ENCODE measurements around the gene ADGRL3.

The ADGRL3 gene

DNA sequence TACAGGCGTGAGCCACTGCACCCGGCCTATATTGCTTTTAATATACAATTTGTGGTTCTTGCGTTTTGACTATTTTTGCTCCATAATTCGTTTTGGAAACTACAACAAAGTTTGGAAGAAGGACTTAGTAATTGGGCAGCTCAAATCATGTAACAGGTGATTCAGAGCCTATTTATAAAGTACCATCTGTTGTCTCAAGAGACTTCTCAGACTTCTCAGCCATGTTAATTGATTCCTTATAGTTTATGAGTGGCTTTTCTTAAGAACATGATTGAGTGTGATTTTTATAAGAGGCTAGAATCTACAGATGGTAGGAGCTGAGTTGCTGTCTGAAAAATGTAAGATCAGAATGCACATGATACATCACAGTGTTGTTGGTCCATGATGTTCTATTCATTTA lies 240.2 kb downstream of the ADGRL3 start:
- Histone ChIP-seq H3K36me3 (ENCODE audit: insufficient read depth, low read length) (no peaks in the 10 kb centered on the region), H3K4me3 (ENCODE audit: low read depth, low read length) (no peak overlapping the region), H3K27me3 (ENCODE audit: insufficient read depth, low read length) (no peaks in the 10 kb centered on the region), H3K27ac (ENCODE audit: low read depth, low read length) (no peak overlapping the region), H3K79me2 (ENCODE audit: control insufficient read depth, insufficient read depth, low read length, unreplicated experiment) (no peaks in the 10 kb centered on the region), H2AFZ (ENCODE audit: low read length, unreplicated experiment) (no peak overlapping the region), H3K4me1 (ENCODE audit: control insufficient read depth, insufficient read depth, low read length, unreplicated experiment) (peaks cover 25% of the 10 kb centered on the region)

DNA sequence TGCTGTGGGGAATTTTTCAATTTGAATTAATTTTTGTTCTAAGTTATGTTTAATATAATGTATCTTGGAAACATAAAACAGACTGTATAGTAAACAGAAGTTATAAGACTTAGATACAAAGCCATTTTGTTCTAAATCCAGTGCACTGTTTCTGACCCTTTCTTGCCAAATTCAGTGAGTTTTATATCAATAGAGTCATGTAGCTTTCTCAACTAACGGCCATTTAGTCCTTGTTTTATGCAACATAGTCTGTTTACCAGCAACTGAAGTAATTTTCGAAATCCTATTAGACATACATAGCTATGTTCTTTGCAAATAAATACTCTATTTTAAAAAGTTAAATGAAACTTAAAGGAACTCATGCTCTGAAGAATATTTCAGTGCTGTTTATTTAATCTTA lies 242.8 kb downstream of the ADGRL3 start:
- H3K27ac ChIP-seq (ENCODE audit: low read depth, low read length): peak overlapping the region; percentile 94
- H3K79me2 ChIP-seq (ENCODE audit: control insufficient read depth, insufficient read depth, low read length, unreplicated experiment): no peaks in the 10 kb centered on the region
- peaks cover 22% of the 10 kb centered on the region for H3K4me1 ChIP-seq (ENCODE audit: control insufficient read depth, insufficient read depth, low read length, unreplicated experiment)
- no peak overlapping the region for H3K4me3 ChIP-seq (ENCODE audit: low read depth, low read length)
- no peaks in the 10 kb centered on the region for H3K36me3 ChIP-seq (ENCODE audit: insufficient read depth, low read length)
- no peaks in the 10 kb centered on the region for H3K27me3 ChIP-seq (ENCODE audit: insufficient read depth, low read length)
- H2AFZ ChIP-seq (ENCODE audit: low read length, unreplicated experiment): peak overlapping the region; percentile 79

DNA sequence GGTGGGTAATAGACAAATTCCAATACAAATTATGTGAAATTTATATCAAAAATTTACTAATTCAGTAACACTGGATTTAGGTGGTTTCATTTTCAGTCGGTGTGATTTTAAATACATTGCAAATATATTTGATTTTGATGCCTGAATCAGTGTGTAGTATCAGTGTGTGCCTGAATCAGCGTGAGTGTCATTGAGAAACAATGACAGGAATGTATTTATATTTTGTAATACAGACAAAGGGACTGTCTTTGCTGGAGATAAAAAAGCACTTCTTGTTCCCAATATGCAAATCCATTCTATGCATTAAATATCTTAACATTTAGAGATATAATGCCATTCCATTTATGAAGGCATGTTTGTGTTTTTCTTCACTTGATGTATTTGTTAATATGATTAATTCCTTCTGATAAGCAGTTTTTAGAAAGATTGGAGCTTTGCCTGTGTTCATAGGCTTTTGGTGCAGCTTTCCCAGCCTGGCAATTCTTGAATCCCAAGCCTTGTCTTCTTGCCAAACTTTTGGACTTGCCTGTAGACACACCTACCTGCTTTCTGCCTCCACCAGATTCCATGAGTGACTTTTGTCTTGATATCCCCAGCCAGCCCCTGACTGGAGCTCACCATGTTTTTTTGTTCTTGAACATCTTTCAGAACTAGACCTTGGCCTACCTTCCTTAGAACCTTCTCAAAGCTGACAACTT lies 243.8 kb downstream of the ADGRL3 start:
- no peaks in the 10 kb centered on the region for H3K79me2 ChIP-seq (ENCODE audit: control insufficient read depth, insufficient read depth, low read length, unreplicated experiment)
- H3K27ac ChIP-seq (ENCODE audit: low read depth, low read length): peak overlapping the region; percentile 94
- H3K4me3 ChIP-seq (ENCODE audit: low read depth, low read length): peak overlapping the region; percentile 71
- H2AFZ ChIP-seq (ENCODE audit: low read length, unreplicated experiment): peak overlapping the region; percentile 76
- peaks cover 21% of the 10 kb centered on the region for H3K4me1 ChIP-seq (ENCODE audit: control insufficient read depth, insufficient read depth, low read length, unreplicated experiment)
- no peaks in the 10 kb centered on the region for H3K36me3 ChIP-seq (ENCODE audit: insufficient read depth, low read length)
- H3K27me3 ChIP-seq (ENCODE audit: insufficient read depth, low read length): no peaks in the 10 kb centered on the region

DNA sequence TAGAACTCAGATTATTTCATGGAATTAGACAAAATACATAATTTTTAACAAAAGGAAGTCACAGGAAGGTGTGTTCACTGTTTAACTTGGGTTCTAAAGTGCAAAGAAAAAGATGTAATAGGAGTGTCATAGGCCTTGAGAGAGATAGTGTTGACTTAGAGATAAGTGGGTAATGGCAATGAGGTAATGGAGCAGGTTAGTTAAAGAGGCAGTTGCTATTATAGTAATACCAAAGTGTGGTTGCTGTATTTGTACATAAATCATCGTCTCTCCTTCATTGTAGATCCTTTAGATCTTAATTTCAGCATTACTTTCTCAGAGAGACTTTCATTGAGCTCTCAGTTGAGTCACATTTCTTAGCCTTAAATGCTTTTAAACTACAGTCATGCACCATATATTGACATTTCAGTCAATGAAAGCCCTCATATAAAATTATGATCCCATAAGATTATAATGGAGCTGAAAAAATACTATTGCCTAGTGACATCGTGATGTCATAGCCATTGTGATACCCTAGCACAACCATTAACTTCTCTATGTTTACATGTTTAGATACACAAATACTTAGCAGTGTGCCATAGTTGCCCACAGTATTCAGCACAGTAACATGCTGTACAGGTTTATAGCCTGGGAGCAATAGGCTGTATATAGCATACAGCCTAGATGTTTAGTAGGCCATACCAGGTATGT lies 245.4 kb downstream of the ADGRL3 start:
- H3K79me2 ChIP-seq (ENCODE audit: control insufficient read depth, insufficient read depth, low read length, unreplicated experiment): no peaks in the 10 kb centered on the region

DNA sequence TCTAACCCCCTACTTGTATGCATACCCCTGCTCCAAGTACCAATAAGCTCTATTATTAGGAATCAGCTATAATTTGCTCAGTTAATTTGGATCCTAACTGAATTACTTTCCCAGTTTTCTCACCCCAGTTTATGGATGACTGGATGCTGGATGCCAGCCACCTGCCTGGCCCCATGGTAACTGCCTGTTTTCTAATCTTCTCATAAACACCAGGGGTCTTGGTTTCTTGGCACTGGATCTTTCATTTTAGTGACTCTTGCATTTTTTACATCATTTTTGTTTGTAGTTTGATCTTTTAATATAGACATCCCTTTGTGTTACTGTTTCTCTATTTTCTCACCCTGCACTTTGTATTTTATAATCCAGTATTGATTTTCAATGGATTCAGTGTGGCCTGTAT lies 246.8 kb downstream of the ADGRL3 start:
- H3K4me1 ChIP-seq (ENCODE audit: control insufficient read depth, insufficient read depth, low read length, unreplicated experiment): peaks cover 21% of the 10 kb centered on the region
- H2AFZ ChIP-seq (ENCODE audit: low read length, unreplicated experiment): no peak overlapping the region
- H3K27me3 ChIP-seq (ENCODE audit: insufficient read depth, low read length): no peaks in the 10 kb centered on the region
- no peak overlapping the region for H3K4me3 ChIP-seq (ENCODE audit: low read depth, low read length)
- H3K79me2 ChIP-seq (ENCODE audit: control insufficient read depth, insufficient read depth, low read length, unreplicated experiment): no peaks in the 10 kb centered on the region
- no peaks in the 10 kb centered on the region for H3K36me3 ChIP-seq (ENCODE audit: insufficient read depth, low read length)
- H3K27ac ChIP-seq (ENCODE audit: low read depth, low read length): no peak overlapping the region

More for the DNA sequence above, 245.4 kb downstream of the ADGRL3 start:
- Histone ChIP-seq H3K27ac (ENCODE audit: low read depth, low read length) (no peak overlapping the region; the same call in 1 of the 2 replicates), H3K27me3 (ENCODE audit: insufficient read depth, low read length) (no peaks in the 10 kb centered on the region), H3K4me3 (ENCODE audit: low read depth, low read length) (no peak overlapping the region), H3K4me1 (ENCODE audit: control insufficient read depth, insufficient read depth, low read length, unreplicated experiment) (peaks cover 21% of the 10 kb centered on the region), H2AFZ (ENCODE audit: low read length, unreplicated experiment) (no peak overlapping the region), H3K36me3 (ENCODE audit: insufficient read depth, low read length) (no peaks in the 10 kb centered on the region)

DNA sequence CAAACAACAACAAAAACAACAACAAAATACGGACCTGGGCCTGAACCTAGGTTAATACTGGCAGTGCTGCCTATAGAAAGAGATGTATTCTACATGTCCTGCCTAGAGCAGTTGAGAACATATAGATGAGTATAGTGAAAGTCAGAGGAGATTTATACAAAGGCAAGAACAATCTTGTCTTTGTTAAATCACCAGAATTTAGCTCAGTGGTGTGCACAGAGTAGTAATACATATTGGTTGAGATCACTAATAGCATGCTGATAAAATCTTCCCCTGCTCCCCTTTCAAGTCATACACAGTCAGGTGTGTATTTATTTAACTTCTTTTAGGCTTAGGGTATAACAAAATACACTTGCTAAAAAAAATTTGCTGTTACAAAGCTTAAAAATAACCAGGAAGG lies 247.8 kb downstream of the ADGRL3 start:
- Histone ChIP-seq H3K27me3 (ENCODE audit: insufficient read depth, low read length) (no peaks in the 10 kb centered on the region), H3K4me3 (ENCODE audit: low read depth, low read length) (no peak overlapping the region), H3K36me3 (ENCODE audit: insufficient read depth, low read length) (no peaks in the 10 kb centered on the region), H3K27ac (ENCODE audit: low read depth, low read length) (no peak overlapping the region), H3K79me2 (ENCODE audit: control insufficient read depth, insufficient read depth, low read length, unreplicated experiment) (no peaks in the 10 kb centered on the region), H3K4me1 (ENCODE audit: control insufficient read depth, insufficient read depth, low read length, unreplicated experiment) (peaks cover 11% of the 10 kb centered on the region), H2AFZ (ENCODE audit: low read length, unreplicated experiment) (no peak overlapping the region)

DNA sequence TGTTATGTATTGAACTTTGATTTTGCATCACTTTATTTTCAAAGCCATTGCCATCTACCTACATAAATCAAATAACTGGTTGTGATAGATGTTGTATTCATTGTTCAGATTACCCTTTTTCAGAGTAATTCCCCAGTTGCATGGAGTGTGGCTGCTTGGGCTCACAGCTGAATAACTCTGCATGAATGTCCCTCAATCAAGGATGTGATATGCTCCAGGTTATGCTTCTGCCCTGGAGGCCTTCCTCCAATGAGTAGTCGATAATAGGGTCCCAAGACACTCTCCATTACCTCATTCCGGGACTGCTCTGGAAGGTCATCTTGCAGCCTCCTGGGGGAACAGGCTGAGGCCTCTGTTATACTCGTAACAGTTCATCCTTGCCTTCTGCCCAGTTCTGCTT lies 251.8 kb downstream of the ADGRL3 start:
- no peak overlapping the region for H3K4me3 ChIP-seq (ENCODE audit: low read depth, low read length)
- H3K36me3 ChIP-seq (ENCODE audit: insufficient read depth, low read length): no peaks in the 10 kb centered on the region
- H3K4me1 ChIP-seq (ENCODE audit: control insufficient read depth, insufficient read depth, low read length, unreplicated experiment): no peaks in the 10 kb centered on the region
- H3K79me2 ChIP-seq (ENCODE audit: control insufficient read depth, insufficient read depth, low read length, unreplicated experiment): no peaks in the 10 kb centered on the region
- H2AFZ ChIP-seq (ENCODE audit: low read length, unreplicated experiment): no peak overlapping the region
- H3K27me3 ChIP-seq (ENCODE audit: insufficient read depth, low read length): no peaks in the 10 kb centered on the region
- no peak overlapping the region for H3K27ac ChIP-seq (ENCODE audit: low read depth, low read length)

DNA sequence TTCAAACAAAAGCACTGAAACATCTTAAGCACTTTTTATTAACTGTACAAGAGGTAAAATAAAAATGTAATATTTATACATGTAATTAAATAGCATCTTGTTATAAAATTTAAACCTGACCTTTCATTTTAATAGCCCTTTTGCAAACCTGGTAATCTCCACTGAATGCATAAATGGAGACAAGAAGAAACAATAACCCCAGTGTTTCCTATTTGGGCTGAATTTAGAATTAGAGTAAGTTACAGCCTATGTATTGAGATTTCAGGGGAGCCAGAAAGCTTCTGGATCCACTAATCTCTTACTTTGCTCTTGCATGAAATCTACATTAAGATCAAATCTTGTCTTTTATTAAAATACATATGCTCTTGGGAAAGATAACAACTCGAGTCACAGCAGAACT lies 261.8 kb downstream of the ADGRL3 start:
- peak overlapping the region; percentile 36; the same call in 1 of the 2 replicates for H3K4me3 ChIP-seq (ENCODE audit: low read depth, low read length)
- H3K79me2 ChIP-seq (ENCODE audit: control insufficient read depth, insufficient read depth, low read length, unreplicated experiment): no peaks in the 10 kb centered on the region
- no peaks in the 10 kb centered on the region for H3K27me3 ChIP-seq (ENCODE audit: insufficient read depth, low read length)
- H3K36me3 ChIP-seq (ENCODE audit: insufficient read depth, low read length): no peaks in the 10 kb centered on the region
- peaks cover 25% of the 10 kb centered on the region for H3K4me1 ChIP-seq (ENCODE audit: control insufficient read depth, insufficient read depth, low read length, unreplicated experiment)
- peak overlapping the region; percentile 49 for H2AFZ ChIP-seq (ENCODE audit: low read length, unreplicated experiment)
- peak overlapping the region; percentile 81 for H3K27ac ChIP-seq (ENCODE audit: low read depth, low read length)

DNA sequence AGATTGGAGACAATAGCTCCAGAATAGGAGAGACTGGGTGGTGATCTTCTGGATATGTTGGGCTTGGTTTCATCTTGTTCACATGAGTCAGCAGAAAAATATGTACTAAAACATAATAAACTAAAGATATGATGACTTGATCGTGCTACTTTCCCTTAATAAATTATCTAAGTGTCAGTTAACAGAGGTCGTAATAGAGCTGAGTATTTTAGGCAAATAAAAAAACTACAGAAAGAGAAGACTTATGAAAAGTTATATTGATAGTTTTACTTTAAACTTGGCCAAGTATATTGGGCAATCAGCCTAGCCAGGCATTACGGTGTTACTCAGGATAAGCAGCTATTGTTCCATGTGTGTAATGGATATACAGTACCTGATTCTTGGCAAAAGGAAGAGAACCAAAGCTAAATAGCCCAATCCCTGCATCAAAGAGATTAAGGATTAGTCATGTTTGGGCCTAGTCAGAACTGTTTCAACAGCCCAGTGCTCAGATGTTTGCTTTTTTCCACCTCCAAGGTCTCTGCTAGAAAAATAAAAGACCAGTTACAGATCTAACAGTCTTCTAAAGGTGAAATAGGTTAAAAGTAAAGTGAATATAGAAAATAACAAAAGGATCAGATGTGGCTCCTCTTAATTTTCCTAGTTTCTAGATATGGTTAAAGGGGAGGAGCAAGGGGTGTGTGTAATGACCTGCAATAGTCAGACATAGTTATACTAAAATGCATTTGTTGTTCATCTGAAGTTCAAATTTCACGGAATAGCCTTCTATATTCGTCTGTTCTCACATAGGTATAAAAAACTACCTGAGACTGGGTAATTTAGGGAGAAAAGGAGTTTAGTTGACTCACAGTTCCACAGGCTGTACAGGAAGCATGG lies 262.6 kb downstream of the ADGRL3 start:
- Histone ChIP-seq H3K4me1 (ENCODE audit: control insufficient read depth, insufficient read depth, low read length, unreplicated experiment) (peaks cover 25% of the 10 kb centered on the region), H3K27ac (ENCODE audit: low read depth, low read length) (peak overlapping the region; percentile 81), H3K79me2 (ENCODE audit: control insufficient read depth, insufficient read depth, low read length, unreplicated experiment) (no peaks in the 10 kb centered on the region), H3K4me3 (ENCODE audit: low read depth, low read length) (peak overlapping the region; percentile 36), H2AFZ (ENCODE audit: low read length, unreplicated experiment) (peak overlapping the region; percentile 49), H3K27me3 (ENCODE audit: insufficient read depth, low read length) (no peaks in the 10 kb centered on the region), H3K36me3 (ENCODE audit: insufficient read depth, low read length) (no peaks in the 10 kb centered on the region)

DNA sequence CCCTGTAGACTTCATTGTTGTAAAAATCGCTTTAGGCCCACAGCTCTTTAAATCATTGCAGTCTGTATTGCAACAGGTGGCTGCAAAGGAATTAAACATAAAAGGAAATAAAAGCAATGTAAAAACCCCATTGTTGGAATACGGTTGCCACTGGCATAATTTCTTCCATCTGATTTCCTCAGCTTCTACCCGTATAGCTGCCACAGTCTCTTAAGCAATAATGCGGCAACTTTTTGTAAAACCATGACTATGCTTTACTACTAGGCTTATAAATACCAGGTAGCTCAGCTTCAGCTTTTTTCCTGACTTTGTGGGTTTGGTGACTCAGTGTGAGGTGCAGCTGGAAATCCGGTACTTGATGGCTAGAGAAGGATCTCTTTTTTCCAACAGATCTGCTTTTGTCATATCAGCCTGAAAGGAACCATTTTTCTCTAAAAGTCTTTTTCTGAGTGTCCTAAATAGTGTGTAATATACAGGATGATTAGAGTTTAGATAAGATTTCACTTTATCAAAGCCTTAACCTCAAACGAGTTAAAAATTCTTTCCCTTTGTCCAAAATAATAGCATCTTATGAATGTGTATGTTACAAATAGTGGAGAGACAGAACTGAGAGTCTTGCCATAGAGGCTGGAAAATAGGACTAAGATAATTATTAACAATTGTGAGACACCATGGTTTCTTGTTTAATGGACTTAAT lies 268.0 kb downstream of the ADGRL3 start:
- Histone ChIP-seq H3K4me3 (ENCODE audit: low read depth, low read length) (no peak overlapping the region), H3K27me3 (ENCODE audit: insufficient read depth, low read length) (no peaks in the 10 kb centered on the region), H3K4me1 (ENCODE audit: control insufficient read depth, insufficient read depth, low read length, unreplicated experiment) (peaks cover 3% of the 10 kb centered on the region), H2AFZ (ENCODE audit: low read length, unreplicated experiment) (no peak overlapping the region), H3K79me2 (ENCODE audit: control insufficient read depth, insufficient read depth, low read length, unreplicated experiment) (no peaks in the 10 kb centered on the region), H3K27ac (ENCODE audit: low read depth, low read length) (no peak overlapping the region), H3K36me3 (ENCODE audit: insufficient read depth, low read length) (no peaks in the 10 kb centered on the region)

Data from ACC112 (cell line).